B cell (primary cell): Measurements from ENCODE around the gene IRF9.

Experiments
- EZH2 ChIP-seq: IDR thresholded peaks from 2 replicates; pipeline ENCODE4 v1.6.1; 2012; ENCODE audit warnings: borderline replicate concordance, low read depth, mild to moderate bottlenecking, moderate library complexity, low read length; ENCODE audit not compliant: insufficient read depth, poor library complexity, severe bottlenecking
- TF ChIP-seq, protein P1 (sequence below): fragments of 200-600 bp; IDR thresholded peaks from one replicate; pipeline ENCODE4 v1.8.0; 2022; ENCODE audit warnings: antibody characterized with exemption, mild to moderate bottlenecking

DNA sequence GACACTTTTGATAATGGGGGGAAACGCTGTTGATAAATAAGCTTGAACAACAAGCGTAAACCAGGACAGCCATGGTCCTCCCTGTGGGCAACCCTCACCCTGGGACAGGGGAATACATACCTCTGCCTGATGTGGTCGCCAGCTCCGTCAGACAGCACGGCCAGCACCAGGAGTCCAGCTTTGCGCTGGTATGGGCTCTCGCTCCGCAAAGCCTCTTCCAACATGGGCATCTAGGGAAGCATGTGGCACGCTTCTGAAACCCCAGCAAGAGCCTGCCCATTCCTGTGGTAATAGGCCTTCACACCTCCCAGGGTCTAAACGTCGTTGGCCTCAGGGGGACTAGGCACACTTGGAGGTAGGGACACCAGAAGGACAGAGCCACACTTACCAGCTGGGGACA, 24.7 kb downstream of the IRF9 start:
- TF ChIP-seq, protein P1, sequence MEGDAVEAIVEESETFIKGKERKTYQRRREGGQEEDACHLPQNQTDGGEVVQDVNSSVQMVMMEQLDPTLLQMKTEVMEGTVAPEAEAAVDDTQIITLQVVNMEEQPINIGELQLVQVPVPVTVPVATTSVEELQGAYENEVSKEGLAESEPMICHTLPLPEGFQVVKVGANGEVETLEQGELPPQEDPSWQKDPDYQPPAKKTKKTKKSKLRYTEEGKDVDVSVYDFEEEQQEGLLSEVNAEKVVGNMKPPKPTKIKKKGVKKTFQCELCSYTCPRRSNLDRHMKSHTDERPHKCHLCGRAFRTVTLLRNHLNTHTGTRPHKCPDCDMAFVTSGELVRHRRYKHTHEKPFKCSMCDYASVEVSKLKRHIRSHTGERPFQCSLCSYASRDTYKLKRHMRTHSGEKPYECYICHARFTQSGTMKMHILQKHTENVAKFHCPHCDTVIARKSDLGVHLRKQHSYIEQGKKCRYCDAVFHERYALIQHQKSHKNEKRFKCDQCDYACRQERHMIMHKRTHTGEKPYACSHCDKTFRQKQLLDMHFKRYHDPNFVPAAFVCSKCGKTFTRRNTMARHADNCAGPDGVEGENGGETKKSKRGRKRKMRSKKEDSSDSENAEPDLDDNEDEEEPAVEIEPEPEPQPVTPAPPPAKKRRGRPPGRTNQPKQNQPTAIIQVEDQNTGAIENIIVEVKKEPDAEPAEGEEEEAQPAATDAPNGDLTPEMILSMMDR, result no peak
- no peak for TF ChIP-seq EZH2
